Immature natural killer cell (primary cell): ENCODE measurements around the gene DPY19L1. TPM values are rescaled to one million over a fixed set of nuclear protein-coding genes. Genes with fewer than 3 reads are reported as not detected.
"Not testable (repeated sequence)": the region's sequence is repeated elsewhere in the genome, so short reads cannot be mapped to it uniquely, and the experiment has no call there.

Source experiments
- DNase-seq, 3 donors: peaks; one replicate each; pipeline ENCODE4 v3.0.0; 2022; ENCODE audit warnings: mixed read lengths in 1 of 3
- H3K27ac Mint-ChIP-seq, 6 donors: one replicate each; pipeline ENCODE4 v1.8.0; 2020; ENCODE audit warnings: mixed read lengths in 6 of 6, mild to moderate bottlenecking in 5 of 6, inconsistent platforms in 4 of 6, moderate library complexity in 3 of 6
- H3K27me3 Mint-ChIP-seq, 3 donors: one replicate each; pipeline ENCODE4 v1.8.0; 2020 to 2021; ENCODE audit warnings: low read depth in 3 of 3, mild to moderate bottlenecking in 3 of 3, mixed read lengths in 3 of 3, moderate library complexity in 3 of 3, inconsistent platforms in 1 of 3
- H3K36me3 Mint-ChIP-seq, 3 donors: one replicate each; pipeline ENCODE4 v1.8.0; 2020; ENCODE audit warnings: mixed read lengths in 3 of 3, inconsistent platforms in 2 of 3, mild to moderate bottlenecking in 2 of 3
- H3K4me1 Mint-ChIP-seq, 2 donors: one replicate each; pipeline ENCODE4 v1.8.0; 2020; ENCODE audit warnings: inconsistent platforms in 2 of 2, mild to moderate bottlenecking in 2 of 2, mixed read lengths in 2 of 2, moderate library complexity in 1 of 2
- H3K4me3 Mint-ChIP-seq, 5 donors: one replicate each; pipeline ENCODE4 v1.8.0; 2020; ENCODE audit warnings: mild to moderate bottlenecking in 5 of 5, mixed read lengths in 5 of 5, inconsistent platforms in 3 of 5, moderate library complexity in 3 of 5
- H3K9me3 Mint-ChIP-seq, 6 donors: one replicate each; pipeline ENCODE4 v1.8.0; 2020; ENCODE audit warnings: mild to moderate bottlenecking in 6 of 6, mixed read lengths in 6 of 6, inconsistent platforms in 4 of 6, moderate library complexity in 3 of 6
- polyA plus RNA-seq, 3 donors: library from polyadenylated mRNA; unstranded; fragments of 300-500 nt; fragmentation: Illumina TruSeq; gene quantifications; one replicate each; pipeline ENCODE4 v1.2.3, GENCODE V29; 2021

DPY19L1 gene
- 1 to 10 TPM; 1.6 to 2.5 (median 1.8) TPM for polyA plus RNA-seq

DNA sequence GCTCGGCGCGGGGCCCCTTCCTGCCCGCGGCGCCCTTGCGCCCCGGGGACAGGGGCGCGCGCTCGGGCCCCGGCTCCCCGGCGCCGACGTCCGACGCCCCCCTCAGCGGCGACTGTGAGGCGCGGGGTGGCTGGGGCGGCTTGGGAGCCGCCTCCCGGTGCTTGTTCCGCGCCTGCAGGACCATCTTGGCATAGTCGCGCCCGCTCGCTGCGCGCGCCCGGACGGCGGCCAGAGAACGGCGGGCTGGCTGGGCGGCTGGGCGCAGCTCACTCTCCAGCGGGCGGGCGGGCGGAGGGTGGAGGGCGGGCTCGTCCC lies at the start of gene DPY19L1:
DPY19L1 (minus strand) TSS at position 275 of the 315 bp plus-strand sequence; CDS start at position 184, 91 bp downstream.
- Mint-ChIP-seq H3K36me3 (no peaks in the 10 kb centered on the region), H3K27me3 (peaks cover 2 to 15% (median 9%) of the 10 kb centered on the region in 3 donors), H3K4me3 (peak within 1 kb of the TSS; percentile 91 to 96 (median 94)), H3K9me3 (no peaks in the 10 kb centered on the region), H3K27ac (peak within 1 kb of the TSS; percentile 87 to 95 (median 92)), H3K4me1 (peaks cover 22 to 33% of the 10 kb centered on the region in 2 donors)
- no peak for DNase-seq

DNA sequence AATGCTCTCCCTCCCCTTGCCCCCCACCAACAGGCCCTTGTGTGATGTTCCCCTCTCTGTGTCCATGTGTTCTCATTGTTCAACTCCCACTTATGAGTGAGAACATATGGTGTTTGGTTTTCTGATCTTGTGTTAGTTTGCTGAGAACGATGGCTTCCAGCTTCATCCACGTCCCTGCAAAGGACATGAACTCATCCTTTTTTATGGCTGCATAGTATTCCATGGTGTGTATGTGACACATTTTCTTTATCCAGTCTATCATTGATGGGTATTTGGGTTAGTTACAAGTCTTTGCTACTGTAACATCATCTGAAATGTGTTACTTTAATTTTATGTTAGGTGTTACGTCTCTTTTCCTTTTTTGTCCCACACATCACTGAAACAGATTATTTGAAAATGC lies 42.2 kb upstream of the DPY19L1 start:
- not testable (repeated sequence) for H3K4me3 Mint-ChIP-seq, H3K27me3 Mint-ChIP-seq, H3K9me3 Mint-ChIP-seq, DNase-seq, H3K4me1 Mint-ChIP-seq, H3K27ac Mint-ChIP-seq, H3K36me3 Mint-ChIP-seq

DNA sequence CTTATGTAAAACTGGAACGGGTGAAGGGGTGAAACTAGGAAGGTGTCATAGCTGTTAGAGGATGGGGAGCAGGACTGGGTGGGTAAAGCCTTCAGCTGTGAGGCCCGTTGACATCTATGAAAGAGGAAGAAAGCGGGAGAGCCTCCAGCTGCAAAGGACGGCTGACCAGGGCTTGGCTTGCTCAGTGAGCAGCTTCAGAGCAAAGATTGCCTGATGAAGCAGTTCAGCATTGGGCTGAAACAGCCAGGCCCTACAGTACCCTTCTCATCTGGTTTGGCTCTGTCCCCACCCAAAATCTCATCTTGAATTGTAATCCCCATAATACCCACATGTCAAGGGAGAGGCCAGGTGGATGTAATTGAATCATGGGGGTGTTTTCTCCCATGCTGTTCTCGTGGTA lies 36.7 kb upstream of the DPY19L1 start:
- not testable (repeated sequence) for DNase-seq, H3K4me3 Mint-ChIP-seq, H3K27ac Mint-ChIP-seq, H3K4me1 Mint-ChIP-seq, H3K9me3 Mint-ChIP-seq, H3K36me3 Mint-ChIP-seq
- peaks cover 7 to 16% (median 7%) of the 10 kb centered on the region in 3 donors for H3K27me3 Mint-ChIP-seq

DNA sequence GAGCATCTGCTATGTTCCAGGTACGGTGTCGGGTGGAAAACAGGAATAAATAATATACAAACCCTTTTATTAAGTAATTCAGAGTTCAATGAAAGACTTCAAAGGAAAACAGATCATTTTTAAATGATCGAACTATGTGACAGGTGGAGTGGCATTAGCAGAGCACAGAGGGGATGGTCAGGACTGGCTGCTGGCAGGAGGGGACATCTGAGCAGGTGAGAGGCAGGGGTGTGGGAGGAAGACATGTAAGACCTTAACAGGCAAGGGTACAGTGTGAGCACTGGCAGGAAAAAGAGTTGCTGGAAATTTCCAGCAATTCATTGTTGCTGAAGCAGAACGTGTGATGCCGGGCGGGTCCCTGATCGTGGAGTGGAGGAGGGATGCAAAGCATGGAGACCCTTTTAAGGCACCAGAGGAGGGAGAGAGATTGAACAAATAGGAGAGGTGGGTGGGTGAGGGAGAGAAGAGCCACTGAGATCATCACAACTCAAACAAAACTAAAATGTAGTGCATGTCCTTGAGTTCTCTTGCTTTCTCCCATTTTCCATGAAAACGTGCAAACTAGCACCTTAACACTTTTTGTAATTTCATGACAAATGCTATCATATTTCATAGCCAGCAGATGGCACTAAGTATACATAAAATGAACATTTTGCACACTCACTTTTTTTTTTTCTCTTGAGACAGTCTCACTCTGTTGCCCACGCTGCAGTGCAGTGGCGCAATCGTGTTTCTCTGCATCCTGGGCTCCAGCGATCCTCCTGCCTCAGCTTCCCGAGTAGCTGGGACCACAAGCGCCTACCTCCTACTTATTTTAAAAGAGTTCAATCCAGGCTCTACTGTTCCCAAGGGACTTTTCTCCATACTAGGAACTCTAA lies 35.9 kb upstream of the DPY19L1 start:
- peaks cover 7 to 16% (median 7%) of the 10 kb centered on the region in 3 donors for H3K27me3 Mint-ChIP-seq

DNA sequence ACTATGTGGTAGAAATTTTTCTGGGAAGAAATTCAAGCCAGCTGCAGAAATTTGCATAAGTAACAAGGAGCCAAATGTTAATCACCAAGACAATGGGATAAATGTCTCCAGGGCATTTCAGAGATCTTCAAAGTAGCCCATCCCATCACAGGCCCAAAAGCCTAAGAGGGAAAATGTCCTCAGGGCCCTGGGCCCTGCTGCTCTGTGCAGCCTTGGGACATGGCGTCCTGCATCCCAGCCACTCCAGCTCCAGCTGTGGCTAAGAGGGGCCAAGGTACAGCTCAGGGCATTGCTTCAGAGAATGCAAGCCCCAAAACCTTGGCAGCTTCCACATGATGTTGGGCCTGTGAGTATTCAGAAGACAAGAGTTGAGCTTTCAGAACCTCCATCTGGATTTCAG lies 31.8 kb upstream of the DPY19L1 start:
- H3K27ac Mint-ChIP-seq, DNase-seq, H3K36me3 Mint-ChIP-seq, H3K27me3 Mint-ChIP-seq, H3K4me3 Mint-ChIP-seq, H3K9me3 Mint-ChIP-seq, H3K4me1 Mint-ChIP-seq: not testable (repeated sequence)

More for the DNA sequence above, 35.9 kb upstream of the DPY19L1 start:
- H3K4me3 Mint-ChIP-seq, H3K9me3 Mint-ChIP-seq, H3K4me1 Mint-ChIP-seq, H3K36me3 Mint-ChIP-seq: not testable (repeated sequence)
- H3K27ac Mint-ChIP-seq: peak overlapping the region in 1 of 6 donors; percentile 7
- peak in 2 of 3 donors; percentile 2 to 14 for DNase-seq

DNA sequence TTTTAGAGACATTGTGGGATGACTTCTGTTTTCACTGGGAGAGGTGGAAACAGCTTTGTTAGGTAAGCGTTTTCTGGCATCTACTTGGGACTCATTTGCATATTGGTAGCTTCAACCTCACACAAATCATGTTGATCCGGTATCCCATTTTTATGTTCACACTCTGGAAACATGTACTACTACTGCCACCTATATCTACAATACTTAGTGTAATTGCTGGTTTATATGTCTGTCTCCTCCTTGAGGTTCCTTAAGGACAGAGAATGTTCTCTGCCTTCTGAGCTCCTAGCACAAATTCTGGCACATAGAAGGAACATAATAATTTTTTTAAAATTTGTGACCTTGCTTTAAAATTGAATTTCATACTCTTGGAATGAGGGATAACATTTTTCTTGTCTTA lies 28.1 kb upstream of the DPY19L1 start:
- H3K4me1 Mint-ChIP-seq, H3K36me3 Mint-ChIP-seq, H3K27me3 Mint-ChIP-seq, H3K27ac Mint-ChIP-seq, DNase-seq, H3K4me3 Mint-ChIP-seq, H3K9me3 Mint-ChIP-seq: not testable (repeated sequence)

DNA sequence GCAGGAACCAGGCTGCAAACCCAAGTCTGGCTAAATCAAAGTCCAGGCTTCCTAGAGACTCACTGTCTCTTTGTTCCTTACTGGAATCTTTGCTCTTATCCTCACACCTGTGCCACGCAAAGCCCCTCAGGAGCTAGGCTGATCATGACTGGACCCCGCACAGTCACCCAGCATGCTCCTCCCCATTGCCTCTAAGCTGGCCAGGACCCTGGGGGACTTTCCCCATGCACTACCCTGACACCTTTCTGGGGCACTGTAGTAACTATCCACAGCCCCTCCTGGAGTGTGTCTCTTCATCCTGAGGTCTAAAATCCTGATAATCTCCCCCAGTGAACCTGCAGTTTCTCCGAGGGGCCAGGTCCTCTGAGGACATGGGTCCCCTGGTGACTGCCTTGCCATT lies 21.3 kb upstream of the DPY19L1 start:
- H3K4me3 Mint-ChIP-seq, H3K4me1 Mint-ChIP-seq, DNase-seq, H3K27me3 Mint-ChIP-seq, H3K36me3 Mint-ChIP-seq, H3K9me3 Mint-ChIP-seq, H3K27ac Mint-ChIP-seq: not testable (repeated sequence)

DNA sequence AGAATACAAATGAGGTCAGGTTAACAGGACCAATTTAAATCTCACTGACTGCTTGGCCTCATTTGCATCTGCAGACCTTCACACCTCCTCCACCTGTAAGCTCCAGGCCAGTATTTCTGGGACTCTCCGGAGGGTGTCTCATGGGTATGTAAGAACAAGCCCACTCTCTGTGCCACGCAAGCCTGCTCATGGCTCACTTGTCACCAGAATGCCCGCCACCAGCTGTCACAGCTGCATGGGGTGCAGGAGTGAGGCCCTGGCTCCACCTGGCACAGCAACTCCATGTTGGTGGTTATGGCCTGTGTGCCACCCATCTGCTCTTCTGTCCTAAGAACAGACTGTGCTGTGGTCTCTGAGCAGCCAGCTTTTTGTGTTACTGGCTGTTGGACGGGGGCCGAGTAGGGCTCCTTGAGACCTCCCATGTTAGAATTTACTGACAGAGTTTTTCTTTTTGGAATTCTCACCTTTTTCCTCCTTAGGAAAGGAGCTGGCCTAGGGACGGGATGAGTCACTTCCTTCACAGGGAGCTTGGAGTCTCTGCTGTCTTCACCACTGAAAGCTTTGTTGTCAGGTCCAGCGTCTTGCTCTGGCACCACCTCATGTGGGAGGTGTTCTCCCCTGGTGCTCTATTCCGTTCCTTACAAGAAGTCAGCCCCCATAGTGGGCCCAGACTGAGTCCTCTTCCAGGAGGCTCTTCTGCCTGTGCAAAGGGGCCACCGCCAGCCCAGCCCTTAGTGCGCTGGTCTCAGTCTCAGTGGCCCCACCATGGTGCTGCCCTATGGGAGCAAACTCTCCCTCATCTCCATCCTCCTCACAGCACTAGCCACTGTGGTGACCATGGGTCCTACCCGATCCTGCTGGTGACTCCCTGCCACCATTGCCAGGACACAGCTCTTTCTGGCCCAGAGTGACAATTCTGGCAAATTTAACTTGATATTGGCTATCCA lies 20.5 kb upstream of the DPY19L1 start:
- not testable (repeated sequence) for H3K36me3 Mint-ChIP-seq, H3K9me3 Mint-ChIP-seq, H3K27me3 Mint-ChIP-seq, H3K27ac Mint-ChIP-seq, H3K4me1 Mint-ChIP-seq, H3K4me3 Mint-ChIP-seq, DNase-seq

DNA sequence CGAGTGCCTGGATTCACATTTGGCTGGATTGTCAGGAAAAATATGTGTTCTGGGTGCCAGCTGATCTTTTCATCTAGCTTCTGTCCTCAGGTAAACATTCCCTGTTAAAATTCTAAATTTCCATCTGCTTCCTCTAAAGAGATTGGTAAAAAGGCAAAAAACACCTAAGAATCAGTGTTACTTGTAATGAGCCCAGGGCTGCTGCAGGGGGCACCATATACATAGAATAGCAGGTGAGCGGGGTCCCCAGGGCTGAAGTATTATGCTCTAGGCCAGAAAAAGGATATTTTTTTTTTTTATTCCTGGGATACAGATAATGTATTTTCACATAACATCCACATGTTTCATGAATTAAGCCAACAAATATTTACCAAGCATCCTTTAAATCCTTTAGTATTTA lies 18.4 kb upstream of the DPY19L1 start:
- not testable (repeated sequence) for H3K27me3 Mint-ChIP-seq, H3K4me1 Mint-ChIP-seq, DNase-seq, H3K36me3 Mint-ChIP-seq, H3K9me3 Mint-ChIP-seq, H3K27ac Mint-ChIP-seq, H3K4me3 Mint-ChIP-seq

DNA sequence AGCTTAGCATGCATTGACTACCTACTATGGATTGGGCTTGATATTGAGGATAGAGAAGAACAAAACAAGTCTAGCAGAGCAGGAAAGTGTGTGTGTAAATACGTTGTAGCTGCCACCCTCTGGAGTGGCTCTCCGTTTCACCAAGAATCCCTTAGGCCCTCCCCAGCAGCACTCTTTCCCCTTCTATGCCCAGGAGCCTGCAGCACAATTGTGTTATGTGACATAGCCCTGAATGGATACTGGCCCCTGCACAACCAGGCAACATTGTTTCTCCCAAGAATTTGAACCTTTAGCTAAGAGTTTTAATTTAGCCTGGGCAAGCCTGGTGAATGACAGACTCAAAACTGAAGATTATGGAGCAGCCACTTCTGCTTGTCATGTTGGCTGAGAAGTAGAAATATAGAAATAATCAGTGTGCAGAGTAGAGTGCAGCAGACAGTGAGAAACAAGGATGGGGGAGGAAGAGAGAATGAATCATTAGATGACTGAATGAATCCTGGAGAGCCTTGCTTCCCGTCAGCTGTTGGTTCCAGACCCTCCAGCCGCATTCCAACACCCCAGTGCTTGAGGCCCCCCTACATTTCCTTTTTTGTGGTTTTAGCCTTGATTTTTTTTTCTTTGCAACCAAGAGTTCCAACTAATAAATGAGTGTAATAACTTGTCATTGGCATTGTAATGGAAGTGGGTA lies 16.3 kb upstream of the DPY19L1 start:
- H3K27ac Mint-ChIP-seq, H3K4me3 Mint-ChIP-seq, H3K4me1 Mint-ChIP-seq, DNase-seq, H3K36me3 Mint-ChIP-seq, H3K27me3 Mint-ChIP-seq, H3K9me3 Mint-ChIP-seq: not testable (repeated sequence)

DNA sequence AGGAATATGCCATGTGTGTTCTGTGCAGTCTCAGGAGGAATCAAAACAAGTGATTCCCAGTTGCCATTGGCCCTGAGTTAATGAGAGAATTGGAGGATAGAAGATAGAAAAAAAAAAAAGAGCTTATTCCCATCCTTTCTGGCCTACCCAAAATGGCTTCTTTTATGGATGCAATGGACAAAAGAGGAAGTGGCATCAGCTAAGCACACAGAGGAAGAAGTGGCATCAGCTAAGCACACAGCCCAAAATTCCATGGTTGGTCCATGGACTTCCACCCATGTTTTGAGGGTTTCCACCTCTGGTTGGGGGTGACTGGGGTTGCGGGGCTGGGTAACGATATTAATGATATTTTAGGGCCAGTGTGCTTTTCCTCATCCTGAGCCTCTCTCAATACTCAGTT lies 11.1 kb upstream of the DPY19L1 start:
- DNase-seq, H3K36me3 Mint-ChIP-seq, H3K9me3 Mint-ChIP-seq, H3K27ac Mint-ChIP-seq, H3K4me3 Mint-ChIP-seq, H3K27me3 Mint-ChIP-seq, H3K4me1 Mint-ChIP-seq: not testable (repeated sequence)

DNA sequence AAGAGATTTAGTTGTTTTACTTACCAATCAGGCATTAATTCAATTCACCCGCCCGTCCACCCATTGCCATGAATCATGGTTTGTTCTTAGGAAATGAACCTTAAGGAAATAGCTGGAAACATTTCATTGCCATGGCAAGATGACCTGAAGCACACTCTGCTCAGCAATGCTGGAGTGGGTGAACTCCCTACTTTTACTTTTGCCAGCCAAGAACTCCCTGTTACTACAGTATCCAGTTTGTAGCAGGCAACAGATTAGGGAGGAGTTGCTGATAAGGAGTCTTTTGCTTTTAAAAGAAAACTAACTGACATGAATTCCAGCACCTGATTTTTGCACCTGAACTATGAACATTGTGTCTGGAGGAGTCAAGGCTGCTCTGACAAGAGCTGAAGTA lies 10.6 kb upstream of the DPY19L1 start:
- not testable (repeated sequence) for H3K36me3 Mint-ChIP-seq, H3K4me1 Mint-ChIP-seq, H3K9me3 Mint-ChIP-seq, DNase-seq, H3K27me3 Mint-ChIP-seq, H3K4me3 Mint-ChIP-seq, H3K27ac Mint-ChIP-seq

DNA sequence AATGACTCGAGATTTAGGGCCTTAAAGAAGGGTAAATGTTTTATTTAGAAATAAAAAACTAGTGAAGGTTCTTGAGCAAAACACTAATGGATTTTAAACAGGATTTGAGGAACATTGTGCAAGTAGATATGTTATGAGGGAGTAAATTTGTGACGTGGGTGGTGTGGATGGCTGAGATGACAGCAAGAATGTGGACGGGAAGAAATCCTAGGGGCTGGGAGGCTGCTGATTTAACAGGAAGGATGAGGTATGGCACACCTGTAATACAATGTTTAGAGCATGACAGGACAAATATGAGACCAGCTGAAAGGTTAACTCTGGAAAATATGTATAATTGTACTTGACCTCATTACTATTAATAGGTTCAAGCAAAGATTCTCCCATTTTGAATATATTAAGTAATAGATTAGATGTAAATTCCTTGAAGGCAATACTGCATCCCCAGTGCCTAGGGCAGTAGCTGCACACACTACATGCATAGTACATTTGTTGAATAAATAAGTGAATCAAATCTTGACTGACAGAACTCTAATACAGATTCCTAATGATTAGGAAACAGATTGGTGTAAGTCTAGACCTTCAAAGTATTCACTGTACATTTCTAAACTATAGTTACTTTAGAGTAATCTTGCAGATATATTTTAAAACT lies 10.1 kb upstream of the DPY19L1 start:
- not testable (repeated sequence) for H3K4me1 Mint-ChIP-seq, H3K9me3 Mint-ChIP-seq, H3K36me3 Mint-ChIP-seq, DNase-seq, H3K27ac Mint-ChIP-seq, H3K27me3 Mint-ChIP-seq, H3K4me3 Mint-ChIP-seq

DNA sequence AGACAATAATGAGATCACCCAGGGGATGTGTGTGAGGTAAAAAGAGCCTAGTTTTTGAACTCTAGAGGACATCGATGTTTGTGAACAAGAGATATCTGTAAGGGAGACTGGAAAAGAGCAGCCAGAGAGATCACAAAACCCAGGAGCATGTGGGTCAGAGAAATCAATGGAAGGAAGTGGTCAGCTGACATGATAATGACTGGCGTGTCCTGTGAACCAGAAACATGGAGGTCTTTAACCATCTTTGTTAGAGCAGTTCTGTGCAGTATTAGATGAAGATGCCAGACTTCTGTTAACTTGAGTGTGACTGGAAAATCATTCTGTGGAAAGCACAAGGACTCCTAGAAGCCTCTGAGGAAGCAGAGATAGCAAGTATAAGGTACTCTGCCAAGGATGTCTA lies 6.0 kb upstream of the DPY19L1 start:
- H3K27me3 Mint-ChIP-seq, H3K4me1 Mint-ChIP-seq, DNase-seq, H3K4me3 Mint-ChIP-seq, H3K9me3 Mint-ChIP-seq, H3K27ac Mint-ChIP-seq, H3K36me3 Mint-ChIP-seq: not testable (repeated sequence)
